Prostate gland (tissue), 2 donors: Measurements from ENCODE around the gene VPS72.

Experiments
- POLR2A ChIP-seq: fragments of 450-650 bp; IDR thresholded peaks from one replicate; pipeline ENCODE4 v1.6.1; 2016; ENCODE audit warnings: antibody characterized with exemption, mild to moderate bottlenecking
- POLR2AphosphoS5 ChIP-seq: sonication (generic); formaldehyde crosslinking; IDR thresholded peaks from one replicate; pipeline ENCODE4 v1.6.1; 2017; ENCODE audit warnings: antibody characterized with exemption
- TF ChIP-seq, protein P1 (sequence below), 4 experiments: fragments of 200-600 bp in 2 of 4; fragments of 450-650 bp in 2 of 4; sonication (generic) in 2 of 4; IDR thresholded peaks; 1 replicate in 3 of 4; 2 replicates in 1 of 4; pipeline ENCODE4 v1.5.1; 2016 to 2019; ENCODE audit warnings: antibody characterized with exemption in 4 of 4, mild to moderate bottlenecking in 2 of 4, moderate library complexity in 2 of 4

- TF ChIP-seq, protein P1, sequence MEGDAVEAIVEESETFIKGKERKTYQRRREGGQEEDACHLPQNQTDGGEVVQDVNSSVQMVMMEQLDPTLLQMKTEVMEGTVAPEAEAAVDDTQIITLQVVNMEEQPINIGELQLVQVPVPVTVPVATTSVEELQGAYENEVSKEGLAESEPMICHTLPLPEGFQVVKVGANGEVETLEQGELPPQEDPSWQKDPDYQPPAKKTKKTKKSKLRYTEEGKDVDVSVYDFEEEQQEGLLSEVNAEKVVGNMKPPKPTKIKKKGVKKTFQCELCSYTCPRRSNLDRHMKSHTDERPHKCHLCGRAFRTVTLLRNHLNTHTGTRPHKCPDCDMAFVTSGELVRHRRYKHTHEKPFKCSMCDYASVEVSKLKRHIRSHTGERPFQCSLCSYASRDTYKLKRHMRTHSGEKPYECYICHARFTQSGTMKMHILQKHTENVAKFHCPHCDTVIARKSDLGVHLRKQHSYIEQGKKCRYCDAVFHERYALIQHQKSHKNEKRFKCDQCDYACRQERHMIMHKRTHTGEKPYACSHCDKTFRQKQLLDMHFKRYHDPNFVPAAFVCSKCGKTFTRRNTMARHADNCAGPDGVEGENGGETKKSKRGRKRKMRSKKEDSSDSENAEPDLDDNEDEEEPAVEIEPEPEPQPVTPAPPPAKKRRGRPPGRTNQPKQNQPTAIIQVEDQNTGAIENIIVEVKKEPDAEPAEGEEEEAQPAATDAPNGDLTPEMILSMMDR (IDR thresholded peaks at IDR 0.05), result no peak
- TF ChIP-seq POLR2A (no peak), POLR2AphosphoS5 (no peak)
Observed at GRCh38 chr1:151147132-151147503, 42.9 kb downstream of the VPS72 start.
